K562 (cell line): ENCODE results near the gene CCZ1B. TPM values are rescaled to one million over a fixed set of nuclear protein-coding genes. Genes with fewer than 3 reads are reported as not detected.
"Not testable (repeated sequence)": the region's sequence is repeated elsewhere in the genome, so short reads cannot be mapped to it uniquely, and the experiment has no call there.

Source experiments
- ATAC-seq: fragments of 200-7000 bp; cut with Tn5 transposase; 3 replicates; pipeline ENCODE4 v1.9.1; 2020; ENCODE audit warnings: moderate library complexity
- BruUV-seq: library from RNA; stranded (reverse); fragments of 400-500 nt; replicated peaks from 2 replicates; lab custom pipeline; 2021; lab: Mats Ljungman, UMichigan
- CTCF ChIA-PET: fragments of 300-600 bp; formaldehyde crosslinking; extraction: SDS; loops from one replicate; lab custom pipeline; 2021; ENCODE audit warnings: low intra/inter-chr PET ratio; lab: Yijun Ruan, JAX
- POLR2A ChIA-PET: fragments of 300-600, 350-650 bp; sonication (Branson Sonifier 250); formaldehyde crosslinking; extraction: SDS; loops from one replicate; lab custom pipeline; 2021; ENCODE audit warnings: antibody characterized with exemption, inconsistent platforms; lab: Yijun Ruan, JAX
- DNase-seq, 4 experiments: peaks; one replicate each; pipeline versions ENCODE4 v3.0.0 to v3.0.0-alpha.2; 2011 to 2018; ENCODE audit warnings: low spot score in 3 of 4, mixed read lengths in 3 of 4; ENCODE audit errors: extremely low read depth in 1 of 4
- FAIRE-seq: peaks from 2 replicates; lab custom pipeline; 2011; peaks lifted over from hg19 to GRCh38; lab: Jason Lieb, UNC
- H2AFZ ChIP-seq: 2 replicates; pipeline ENCODE4 v1.6.0; 2011; ENCODE audit warnings: low read depth, low read length, control low read depth, inconsistent platforms
- H3K27ac ChIP-seq: fragments of 200-600 bp; 3 replicates; pipeline ENCODE4 v1.8.0; 2011; ENCODE audit warnings: low read depth, mild to moderate bottlenecking, control low read depth, inconsistent platforms, low read length, moderate library complexity, mixed read lengths; ENCODE audit errors: extremely low read depth
- H3K27me3 ChIP-seq, 2 experiments: fragments of 300-600 bp in 1 of 2; 2 replicates in 1 of 2; 3 replicates in 1 of 2; pipeline versions ENCODE4 v1.6.0 to v1.8.0; 2011; ENCODE audit warnings: inconsistent platforms in 2 of 2, low read length in 2 of 2, mild to moderate bottlenecking in 1 of 2, mixed read lengths in 1 of 2, moderate library complexity in 1 of 2; ENCODE audit not compliant: control insufficient read depth in 2 of 2, insufficient read depth in 2 of 2
- H3K36me3 ChIP-seq: fragments of 300-600 bp; 3 replicates; pipeline ENCODE4 v1.8.0; 2011; ENCODE audit warnings: mild to moderate bottlenecking, low read length, inconsistent platforms; ENCODE audit not compliant: control insufficient read depth, insufficient read depth
- H3K4me1 ChIP-seq, 2 experiments: fragments of 200-600 bp in 1 of 2; replicated peaks in 1 of 2; 2 replicates in 1 of 2; 3 replicates in 1 of 2; pipeline versions ENCODE4 v1.5.1 to v1.8.0; 2011; ENCODE audit warnings: inconsistent platforms in 2 of 2, low read length in 2 of 2, mild to moderate bottlenecking in 1 of 2, mixed read lengths in 1 of 2, moderate library complexity in 1 of 2; ENCODE audit not compliant: control insufficient read depth in 2 of 2, insufficient read depth in 2 of 2
- H3K4me2 ChIP-seq: 2 replicates; pipeline ENCODE4 v1.6.1; 2011; ENCODE audit warnings: low read length, control low read depth, inconsistent platforms, mixed read lengths; ENCODE audit not compliant: insufficient read depth
- H3K4me3 ChIP-seq: fragments of 200-600 bp; sonication (generic), shearing (Covaris generic); 2 replicates; pipeline ENCODE4 v1.5.1; 2016; ENCODE audit warnings: control low read depth, inconsistent platforms
- H3K79me2 ChIP-seq: fragments of 200-600 bp; 3 replicates; pipeline ENCODE4 v1.8.0; 2011; ENCODE audit warnings: low read length, inconsistent platforms; ENCODE audit not compliant: control insufficient read depth, insufficient read depth
- H3K9ac ChIP-seq, 2 experiments: 2 replicates each; pipeline versions ENCODE4 v1.6.0 to v1.6.1; 2011; ENCODE audit warnings: low read depth in 2 of 2, low read length in 2 of 2, control low read depth in 1 of 2, inconsistent platforms in 1 of 2, mild to moderate bottlenecking in 1 of 2, mixed read lengths in 1 of 2; ENCODE audit not compliant: insufficient read depth in 1 of 2
- H3K9me1 ChIP-seq: one replicate; pipeline ENCODE4 v1.6.0; 2011; ENCODE audit warnings: inconsistent platforms, mild to moderate bottlenecking, low read length, moderate library complexity; ENCODE audit not compliant: control insufficient read depth, insufficient read depth
- H3K9me3 ChIP-seq: replicated peaks from 2 replicates; pipeline ENCODE4 v1.5.1; 2011; ENCODE audit warnings: low read depth, low read length, inconsistent platforms; ENCODE audit not compliant: control insufficient read depth, insufficient read depth
- H4K20me1 ChIP-seq: replicated peaks from 2 replicates; pipeline ENCODE4 v1.6.1; 2011; ENCODE audit warnings: low read length, inconsistent platforms, mixed read lengths; ENCODE audit not compliant: control insufficient read depth, insufficient read depth
- WGBS: fragments of 100-300 bp; shearing (Covaris generic); methylation state at CpG from one replicate; pipeline ENCODE4 v1.1.6; 2016; ENCODE audit warnings: low coverage, mixed read lengths; ENCODE audit not compliant: insufficient coverage; ENCODE audit errors: missing lambda C conversion rate; 5-methylcytosine and 5-hydroxymethylcytosine counted together
- in situ Hi-C: fragments of 300-500 bp; cut with MboI; formaldehyde crosslinking; loops from 4 replicates; pipeline ENCODE4 v1.15.0; 2018; ENCODE audit warnings: inconsistent platforms, mixed read lengths
- intact Hi-C: fragments of 100-400 bp; cut with micrococcal nuclease; formaldehyde crosslinking; loops from 2 replicates; pipeline ENCODE4 v1.14.2; 2022
- polyA plus RNA-seq, 8 experiments: library from polyadenylated mRNA; depleted of rRNA in 4 of 8; stranded (reverse) in 5 of 8; unstranded in 3 of 8; fragments of >200 nt; fragmentation: Nextera tagmentation in 2 of 8; fragmentation: Illumina TruSeq in 1 of 8; extraction: Ambion mirVana in 2 of 8; extraction: Trizol in 1 of 8; gene quantifications; 2 replicates each; pipeline versions ENCODE4 v1.2.1 to v1.2.3, GENCODE V29; 2011 to 2014; ENCODE audit warnings: inconsistent platforms in 1 of 8, missing spikeins in 1 of 8
- total RNA-seq, 7 experiments: library from RNA; depleted of rRNA in 6 of 7; stranded (reverse); fragments of >200 nt in 6 of 7; fragmentation: Illumina TruSeq in 2 of 7; extraction: Trizol in 2 of 7; gene quantifications; 2 replicates each; pipeline versions ENCODE4 v1.2.1 to v1.2.3, GENCODE V29; 2011 to 2021; ENCODE audit warnings: low replicate concordance in 1 of 7
- TF ChIP-seq, protein P1 (sequence below): sonication (generic); formaldehyde crosslinking; IDR thresholded peaks from 2 replicates; pipeline ENCODE4 v1.5.0; 2020; ENCODE audit warnings: missing genetic modification reagents
- TF ChIP-seq, protein P2 (sequence below): sonication (generic); formaldehyde crosslinking; IDR thresholded peaks from 2 replicates; pipeline ENCODE4 v1.9.0; 2022; ENCODE audit warnings: mild to moderate bottlenecking, missing genetic modification reagents

CCZ1B gene
- total and polyA plus RNA-seq, 9 of the 15 experiments (the other 6 are each of a cell fraction or from before 2014, with no cell fraction given), result 8.1 to 78.5 (median 36.8) TPM

DNA sequence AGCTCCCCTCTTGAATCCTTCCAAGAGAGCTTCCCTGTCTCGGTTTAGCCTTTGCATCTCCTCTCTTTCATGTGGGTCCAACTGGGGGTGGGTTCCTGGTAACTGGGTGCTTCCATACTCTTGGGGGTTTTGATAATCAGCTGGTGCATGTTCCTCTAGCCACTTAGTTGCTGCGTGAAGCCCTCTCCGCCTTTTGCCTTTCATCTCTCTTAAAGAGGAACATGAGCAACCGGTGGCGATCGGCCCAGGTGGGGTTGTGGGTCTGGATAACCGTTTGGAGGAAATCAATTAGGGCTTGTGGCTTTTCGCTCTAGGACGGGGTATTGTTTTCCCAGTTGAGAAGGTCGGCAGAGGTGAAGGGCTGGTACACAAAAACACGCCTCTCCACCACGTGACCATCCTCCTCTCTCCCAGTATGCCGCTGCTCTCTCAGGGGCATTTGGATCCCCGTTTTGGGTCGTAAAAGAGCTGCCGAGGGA, 19.9 kb upstream of the CCZ1B start:
- H3K4me2 ChIP-seq, intact Hi-C loops: not testable (repeated sequence)
- WGBS, result 16% methylated on average over 16 of the region's 16 CpGs

DNA sequence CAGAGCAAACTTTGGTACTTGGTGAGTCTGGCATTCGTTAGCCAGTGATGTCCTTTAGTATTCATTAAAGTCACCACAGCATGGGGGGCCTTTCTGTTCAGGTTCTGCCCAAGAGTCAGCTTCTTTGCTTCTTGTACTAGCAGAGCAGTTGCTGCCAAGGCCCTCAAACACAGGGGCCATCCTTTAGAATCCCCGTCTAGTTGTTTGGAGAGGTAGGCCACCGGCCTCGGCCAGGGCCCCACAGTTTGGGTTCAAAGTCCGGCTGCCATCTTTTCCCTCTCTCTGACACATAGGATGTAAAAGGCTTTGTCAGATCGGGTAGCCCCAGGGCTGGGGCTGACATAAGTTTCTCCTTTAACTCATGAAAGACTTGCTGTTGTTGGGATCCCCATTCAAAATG, 17.6 kb upstream of the CCZ1B start:
- H3K4me1 ChIP-seq, H3K9me3 ChIP-seq, H3K36me3 ChIP-seq, FAIRE-seq, H3K9ac ChIP-seq, H3K79me2 ChIP-seq, H4K20me1 ChIP-seq, in situ Hi-C loops, CTCF ChIA-PET, DNase-seq, H2AFZ ChIP-seq, H3K4me3 ChIP-seq, H3K4me2 ChIP-seq, BruUV-seq, POLR2A ChIA-PET, H3K27ac ChIP-seq, ATAC-seq, intact Hi-C loops, H3K9me1 ChIP-seq: not testable (repeated sequence)
- H3K27me3 ChIP-seq, result peaks cover 2 to 11% of the 10 kb centered on the region in 2 experiments; a peak in 4 of 5 replicates
- WGBS, result 2% methylated on average over 6 of the region's 6 CpGs

More for the DNA sequence above, 19.9 kb upstream of the CCZ1B start:
- POLR2A ChIA-PET, FAIRE-seq, BruUV-seq, ATAC-seq, H2AFZ ChIP-seq, in situ Hi-C loops, H3K9me3 ChIP-seq, H3K27ac ChIP-seq, H3K36me3 ChIP-seq, H3K4me1 ChIP-seq, H3K9ac ChIP-seq, DNase-seq, CTCF ChIA-PET, H3K79me2 ChIP-seq, H3K4me3 ChIP-seq, H4K20me1 ChIP-seq, H3K9me1 ChIP-seq: not testable (repeated sequence)
- TF ChIP-seq, protein P1, sequence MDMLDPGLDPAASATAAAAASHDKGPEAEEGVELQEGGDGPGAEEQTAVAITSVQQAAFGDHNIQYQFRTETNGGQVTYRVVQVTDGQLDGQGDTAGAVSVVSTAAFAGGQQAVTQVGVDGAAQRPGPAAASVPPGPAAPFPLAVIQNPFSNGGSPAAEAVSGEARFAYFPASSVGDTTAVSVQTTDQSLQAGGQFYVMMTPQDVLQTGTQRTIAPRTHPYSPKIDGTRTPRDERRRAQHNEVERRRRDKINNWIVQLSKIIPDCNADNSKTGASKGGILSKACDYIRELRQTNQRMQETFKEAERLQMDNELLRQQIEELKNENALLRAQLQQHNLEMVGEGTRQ (CRISPR knock-in tag), result peak; percentile 63
- TF ChIP-seq, protein P2, sequence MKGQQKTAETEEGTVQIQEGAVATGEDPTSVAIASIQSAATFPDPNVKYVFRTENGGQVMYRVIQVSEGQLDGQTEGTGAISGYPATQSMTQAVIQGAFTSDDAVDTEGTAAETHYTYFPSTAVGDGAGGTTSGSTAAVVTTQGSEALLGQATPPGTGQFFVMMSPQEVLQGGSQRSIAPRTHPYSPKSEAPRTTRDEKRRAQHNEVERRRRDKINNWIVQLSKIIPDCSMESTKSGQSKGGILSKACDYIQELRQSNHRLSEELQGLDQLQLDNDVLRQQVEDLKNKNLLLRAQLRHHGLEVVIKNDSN (CRISPR knock-in tag), result peak; percentile 69
- H3K27me3 ChIP-seq, result peaks cover 2 to 11% of the 10 kb centered on the region in 2 experiments; a peak in 4 of 5 replicates

DNA sequence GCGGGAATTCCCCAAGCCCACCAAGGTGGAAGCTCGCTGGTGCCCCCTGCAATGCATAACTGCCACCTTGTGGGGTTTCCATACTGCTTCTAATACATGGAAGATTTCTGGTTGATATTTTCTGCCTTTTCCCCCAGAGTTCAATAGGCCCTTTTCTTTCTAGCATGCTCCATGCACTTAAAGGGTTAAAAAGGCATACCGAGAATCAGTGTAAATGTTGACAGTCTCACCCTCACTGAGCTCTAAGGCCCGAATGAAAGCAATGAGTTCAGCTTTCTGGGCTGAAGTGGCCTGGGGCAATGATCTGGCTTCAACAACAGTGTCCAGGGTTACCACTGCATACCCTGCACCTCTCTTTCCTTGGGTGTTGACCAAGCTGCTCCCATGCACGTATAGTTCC, 17.0 kb upstream of the CCZ1B start:
- CTCF ChIA-PET, DNase-seq, H4K20me1 ChIP-seq, H3K4me2 ChIP-seq, FAIRE-seq, H3K4me1 ChIP-seq, H3K9ac ChIP-seq, H2AFZ ChIP-seq, ATAC-seq, POLR2A ChIA-PET, BruUV-seq, in situ Hi-C loops, H3K79me2 ChIP-seq, H3K27ac ChIP-seq, H3K9me1 ChIP-seq, intact Hi-C loops, H3K9me3 ChIP-seq, H3K36me3 ChIP-seq, H3K4me3 ChIP-seq: not testable (repeated sequence)
- peaks cover 2 to 11% of the 10 kb centered on the region in 2 experiments; a peak in 4 of 5 replicates for H3K27me3 ChIP-seq
- WGBS, result 0% methylated on average over 2 of the region's 5 CpGs
